Endodermal cell (in vitro differentiated cells): ENCODE data around the gene CBR1. TPM values are rescaled to one million over a fixed set of nuclear protein-coding genes. Genes with fewer than 3 reads are reported as not detected.

ENCODE experiments used
- DNase-seq: peaks from one replicate; pipeline ENCODE4 v3.0.0-alpha.2; 2017
- H3K27ac ChIP-seq: 2 replicates; pipeline ENCODE4 v1.5.1; 2013; ENCODE audit warnings: mild to moderate bottlenecking, low read depth, low read length, moderate library complexity
- H3K27me3 ChIP-seq: 2 replicates; pipeline ENCODE4 v1.6.1; 2013; ENCODE audit warnings: mild to moderate bottlenecking, low read length, moderate library complexity; ENCODE audit not compliant: insufficient read depth, control insufficient read depth, poor library complexity, severe bottlenecking
- H3K36me3 ChIP-seq: 2 replicates; pipeline ENCODE4 v1.7.0; 2013; ENCODE audit warnings: mild to moderate bottlenecking, low read length, moderate library complexity; ENCODE audit not compliant: control insufficient read depth, insufficient read depth
- H3K4me1 ChIP-seq: one replicate; pipeline ENCODE4 v1.7.0; 2013; ENCODE audit warnings: low read length; ENCODE audit not compliant: control insufficient read depth, insufficient read depth
- H3K4me3 ChIP-seq: 2 replicates; pipeline ENCODE4 v1.5.1; 2013; ENCODE audit warnings: mild to moderate bottlenecking, low read length, moderate library complexity
- H3K9ac ChIP-seq: 2 replicates; pipeline ENCODE4 v1.6.1; 2013; ENCODE audit warnings: mild to moderate bottlenecking, low read length, moderate library complexity; ENCODE audit not compliant: poor library complexity, severe bottlenecking; ENCODE audit errors: extremely low read depth
- H3K9me3 ChIP-seq: 2 replicates; pipeline ENCODE4 v1.6.1; 2013; ENCODE audit warnings: mild to moderate bottlenecking, low read length, moderate library complexity; ENCODE audit not compliant: control insufficient read depth
- H3K27ac Mint-ChIP-seq: 2 replicates; pipeline ENCODE4 v1.8.0; 2020; ENCODE audit warnings: mixed read lengths
- H3K27me3 Mint-ChIP-seq: 2 replicates; pipeline ENCODE4 v1.8.0; 2021; ENCODE audit warnings: mild to moderate bottlenecking, mixed read lengths; ENCODE audit not compliant: insufficient read depth
- H3K36me3 Mint-ChIP-seq: 2 replicates; pipeline ENCODE4 v1.8.0; 2020; ENCODE audit warnings: low read depth, mixed read lengths
- H3K4me1 Mint-ChIP-seq: 2 replicates; pipeline ENCODE4 v1.8.0; 2020; ENCODE audit warnings: mixed read lengths
- H3K4me3 Mint-ChIP-seq: 2 replicates; pipeline ENCODE4 v1.8.0; 2020; ENCODE audit warnings: mild to moderate bottlenecking, moderate library complexity, mixed read lengths
- H3K9me3 Mint-ChIP-seq: 2 replicates; pipeline ENCODE4 v1.8.0; 2020; ENCODE audit warnings: mild to moderate bottlenecking, mixed read lengths
- CTCF ChIP-seq: fragments of 200-600 bp; sonication (generic); conservative IDR thresholded peaks from 2 replicates; pipeline ENCODE4 v1.5.0; 2021; ENCODE audit warnings: antibody characterized with exemption, mild to moderate bottlenecking
- WGBS, 2 experiments: methylation state at CpG; one replicate each; pipeline versions ENCODE4 v1.1.5 to v1.1.7; 2013; ENCODE audit warnings: missing lambda C conversion rate in 2 of 2, mixed read lengths in 1 of 2; ENCODE audit not compliant: insufficient coverage in 1 of 2, insufficient read length in 1 of 2; 5-methylcytosine and 5-hydroxymethylcytosine counted together
- total RNA-seq, 2 donors: library from RNA; stranded (reverse); fragmentation: NEBNext Ultra II Directional in 1 of 2; extraction: Animal tissue kit (Norgen Biotek cat#: 25700) in 1 of 2; gene quantifications; 2 replicates in 1 of 2; 3 replicates in 1 of 2; pipeline ENCODE4 v1.2.1, GENCODE V29; 2021

The CBR1 gene
- total RNA-seq, 2 donors from 2014 or later: 0.40 to 15.1 TPM

- Mint-ChIP-seq H3K27me3 (no peaks in the 10 kb centered on the region), H3K9me3 (peaks cover 8% of the 10 kb centered on the region), H3K36me3 (no peaks in the 10 kb centered on the region), H3K4me3 (no peak overlapping the region), H3K27ac (no peak overlapping the region), H3K4me1 (no peaks in the 10 kb centered on the region)
- no peaks in the 10 kb centered on the region for H3K4me1 ChIP-seq
- no peak overlapping the region for H3K9ac ChIP-seq
- H3K36me3 ChIP-seq: no peaks in the 10 kb centered on the region
- no peaks in the 10 kb centered on the region for H3K9me3 ChIP-seq
- no peak overlapping the region for H3K27ac ChIP-seq
- H3K4me3 ChIP-seq: no peak overlapping the region
- DNase-seq: no peak
- 86 to 93% methylated on average over 1 to 7 of the region's 7 CpGs for WGBS, 2 experiments
- TF ChIP-seq CTCF: no peak
- no peaks in the 10 kb centered on the region for H3K27me3 ChIP-seq
These were observed 50.6 kb downstream of the CBR1 start for GRCh38 chr21:36120304-36120888.

Other genes with a start within 250 kb of the CBR1 start
- gene SETD4, start 9.5 kb upstream of the CBR1 start, total RNA-seq: 10 to 100 TPM; 27.8 to 31.9 TPM
- not detected for gene CBR3, start 65.1 kb downstream of the CBR1 start, total RNA-seq
- gene DOP1B, start 86.8 kb downstream of the CBR1 start, total RNA-seq: 1 to 10 TPM; 7.8 to 8.0 TPM